ENCODE measurements around the gene TM9SF4.

TM9SF4 gene

DNA sequence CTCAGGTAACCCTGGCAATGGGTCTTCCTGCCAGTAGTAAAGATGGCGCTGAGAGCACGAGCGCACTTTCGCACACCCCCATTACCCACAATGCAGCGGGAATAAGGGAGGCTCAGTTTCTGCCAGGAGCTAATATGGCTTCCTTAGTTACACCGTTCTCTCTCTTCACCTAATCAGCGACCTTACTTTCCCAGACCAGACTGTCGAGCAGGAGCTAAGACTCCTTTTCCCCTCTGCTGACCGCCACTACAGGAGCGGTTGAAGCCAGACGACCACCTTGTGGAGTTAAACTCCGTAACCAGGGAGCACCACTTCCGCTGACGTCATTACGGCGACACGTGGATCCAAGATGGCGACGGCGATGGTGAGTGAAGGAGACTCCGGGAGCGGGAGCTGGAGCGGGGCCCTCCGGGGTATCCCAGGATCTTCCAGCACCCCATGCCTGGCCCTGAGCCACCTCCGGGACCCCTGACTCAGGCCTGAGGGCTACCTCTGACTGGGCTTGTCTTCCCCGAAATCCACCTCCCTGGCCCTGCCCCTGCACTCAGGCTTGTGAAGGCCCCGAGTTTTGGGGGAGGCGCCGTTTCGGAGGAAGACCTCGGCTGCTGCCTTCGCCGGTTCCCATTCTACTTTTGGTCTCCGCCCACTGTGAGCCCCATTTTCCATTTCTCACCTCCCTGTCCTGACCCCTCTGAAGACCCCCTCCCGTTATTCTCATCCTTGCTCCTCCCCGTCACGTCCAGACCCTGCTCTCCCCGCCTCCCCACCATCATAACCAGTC lies at the start of gene TM9SF4:
Gene TM9SF4, plus strand, starts transcription at position 323 of the 781 bp plus-strand sequence. Its CDS starts 27 bp downstream, at position 350.
- DNase-seq: peak; percentile 85

GRCh38 chr20:32062776-32063170 lies 46.7 kb upstream of the TM9SF4 start:
- no peak for DNase-seq

- DNase-seq: no peak
These were observed 45.8 kb upstream of the TM9SF4 start for GRCh38 chr20:32063695-32064094.

- no peak for DNase-seq
These were observed 44.8 kb upstream of the TM9SF4 start for GRCh38 chr20:32064667-32065066.

DNA sequence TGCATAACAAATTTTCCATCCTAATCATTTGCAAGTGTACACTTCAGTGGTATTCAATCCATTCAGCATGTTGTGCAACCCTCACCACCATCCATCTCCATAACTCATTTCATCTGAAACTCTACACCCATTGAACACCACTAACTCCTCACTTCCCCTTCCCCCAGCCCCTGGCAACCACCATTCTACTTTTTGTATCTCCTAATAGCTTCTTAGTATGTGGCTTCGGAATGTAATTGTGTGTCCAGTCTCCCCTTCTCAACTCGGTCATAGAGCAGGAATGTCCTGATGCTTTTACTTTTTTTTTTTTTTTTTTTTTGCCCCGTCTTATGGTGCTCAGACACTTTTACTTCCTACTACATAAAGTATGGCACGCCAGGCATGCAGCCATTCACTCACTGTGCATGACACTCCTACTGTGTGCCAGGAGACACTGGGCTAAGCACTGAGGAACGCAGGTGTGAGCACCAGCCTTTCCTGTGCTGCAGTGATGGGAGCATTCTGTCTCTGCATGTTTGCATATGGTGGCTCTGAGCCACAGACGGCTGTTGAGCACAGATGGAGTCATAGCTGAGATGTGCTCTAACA lies 42.2 kb upstream of the TM9SF4 start:
- peak; percentile 50 for DNase-seq

- DNase-seq: no peak
These were observed 41.3 kb upstream of the TM9SF4 start for GRCh38 chr20:32068174-32068573.

GRCh38 chr20:32069711-32070110 lies 39.8 kb upstream of the TM9SF4 start:
- no peak for DNase-seq

DNA sequence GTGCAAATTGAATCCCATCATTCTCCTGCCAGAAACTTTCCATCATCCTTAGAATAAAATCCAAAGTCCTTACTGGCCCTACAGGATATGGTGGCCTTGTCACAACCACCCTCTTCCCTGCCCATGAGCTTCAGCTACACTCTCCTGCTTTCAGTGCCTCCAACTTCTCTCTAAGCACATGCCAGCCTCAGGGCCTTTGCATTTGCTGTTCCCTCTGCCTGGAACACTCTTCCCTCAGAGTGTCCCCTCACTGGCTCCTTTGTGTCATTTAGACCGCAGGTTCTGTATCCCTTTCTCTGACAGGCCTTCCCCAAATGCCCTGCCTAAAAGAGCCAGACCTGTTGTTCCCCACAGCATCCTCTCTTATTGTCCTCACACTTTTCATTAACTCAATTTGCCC lies 39.2 kb upstream of the TM9SF4 start:
- DNase-seq: no peak

- no peak for DNase-seq
These were observed 38.8 kb upstream of the TM9SF4 start for GRCh38 chr20:32070690-32071213.

DNA sequence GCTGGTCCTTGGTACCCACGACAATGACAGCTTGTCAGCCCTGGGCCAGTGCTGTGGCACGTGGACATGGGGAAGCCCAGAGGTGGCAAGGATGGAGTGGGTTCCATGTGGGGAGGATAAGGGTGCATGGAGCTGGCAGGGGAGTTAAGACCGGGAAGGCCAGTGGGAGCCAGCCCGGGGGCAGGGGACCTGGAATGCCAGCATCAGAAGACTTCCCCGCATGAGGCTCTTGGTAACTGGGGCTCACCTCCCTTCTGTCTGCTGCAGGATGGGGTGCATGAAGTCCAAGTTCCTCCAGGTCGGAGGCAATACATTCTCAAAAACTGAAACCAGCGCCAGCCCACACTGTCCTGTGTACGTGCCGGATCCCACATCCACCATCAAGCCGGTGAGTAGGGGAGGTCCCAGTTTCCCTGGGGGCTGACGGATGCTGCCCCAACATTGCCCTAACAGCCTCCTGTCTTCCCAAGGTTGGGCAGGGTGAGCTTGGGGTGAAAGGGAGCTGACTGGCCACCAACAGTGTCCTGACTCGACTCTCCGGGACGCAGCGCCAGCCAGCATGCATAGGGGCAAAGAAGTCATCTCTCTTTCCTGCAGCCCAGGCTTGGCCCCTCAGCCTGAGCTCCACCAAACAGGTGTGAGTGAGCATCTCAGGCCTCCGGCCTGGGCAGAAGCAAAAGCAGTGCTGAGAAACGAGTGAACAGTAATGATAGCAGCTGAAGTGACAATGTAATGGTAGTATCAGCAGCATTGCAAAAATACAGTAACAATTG lies 37.9 kb upstream of the TM9SF4 start:
- no peak for DNase-seq

- no peak for DNase-seq
These were observed 37.3 kb upstream of the TM9SF4 start for GRCh38 chr20:32072168-32072750.

- DNase-seq: no peak
These were observed 34.0 kb upstream of the TM9SF4 start for GRCh38 chr20:32075534-32075933.

- DNase-seq: no peak
These were observed 32.3 kb upstream of the TM9SF4 start for GRCh38 chr20:32077190-32077589.

DNA sequence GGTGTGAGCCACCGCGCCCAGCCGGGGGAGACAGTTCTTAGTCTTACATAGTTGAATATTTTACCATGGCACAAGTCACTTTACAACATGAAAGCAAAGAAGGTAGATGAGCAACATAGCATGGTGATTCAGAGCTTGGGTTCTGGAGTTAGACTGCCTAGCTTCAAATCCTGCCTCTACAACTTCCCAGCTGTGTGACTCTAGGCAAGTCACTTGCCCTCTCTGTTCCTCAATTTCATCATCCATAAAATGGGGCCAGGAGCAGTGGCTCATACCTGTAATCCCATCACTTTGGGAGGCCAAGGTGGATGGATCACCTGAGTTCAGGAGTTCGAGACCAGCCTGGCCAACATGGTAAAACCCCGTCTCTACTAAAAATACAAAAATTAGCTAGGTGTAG lies 31.2 kb upstream of the TM9SF4 start:
- DNase-seq: no peak

- DNase-seq: no peak
These were observed 30.7 kb upstream of the TM9SF4 start for GRCh38 chr20:32078791-32079190.

- no peak for DNase-seq
These were observed 29.8 kb upstream of the TM9SF4 start for GRCh38 chr20:32079655-32080109.

DNA sequence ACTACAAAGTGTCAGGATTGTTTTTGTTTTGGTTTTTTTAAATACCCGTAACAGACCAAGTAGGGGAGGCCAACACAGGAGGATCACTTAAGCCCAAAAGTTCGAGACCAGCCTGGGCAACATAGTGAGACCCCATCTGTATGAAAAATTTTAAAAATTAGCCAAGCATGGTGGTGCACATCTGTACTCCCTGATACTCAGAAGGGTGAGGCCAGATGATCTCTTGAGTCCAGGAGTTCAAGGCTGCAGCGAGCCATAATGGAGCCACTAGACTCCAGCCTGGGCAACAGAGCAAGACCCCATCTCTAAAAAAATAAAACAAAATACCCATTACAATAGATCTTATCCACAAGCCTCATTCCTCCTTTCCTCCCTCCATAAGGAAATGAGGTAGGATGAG lies 28.7 kb upstream of the TM9SF4 start:
- DNase-seq: no peak

DNA sequence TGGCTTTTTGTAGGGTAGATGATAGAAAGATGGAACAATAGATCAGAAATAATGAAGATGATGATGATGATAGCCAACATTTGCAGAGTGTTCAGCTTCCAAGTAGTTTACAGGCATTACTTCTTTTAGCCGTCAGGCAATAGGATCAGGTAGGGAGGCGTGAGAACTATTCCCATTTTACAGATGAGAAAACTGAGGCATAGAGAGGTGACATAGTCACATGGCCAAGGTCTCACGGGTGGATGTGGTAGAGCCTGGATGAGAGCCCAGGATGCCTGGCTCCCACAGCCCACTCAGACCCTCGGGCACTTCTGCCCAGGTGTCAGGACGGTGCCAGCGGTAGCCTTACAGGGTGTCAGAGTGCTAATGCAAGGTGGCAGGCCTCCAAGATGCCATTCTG lies 26.0 kb upstream of the TM9SF4 start:
- no peak for DNase-seq

GRCh38 chr20:32087070-32087469 lies 22.4 kb upstream of the TM9SF4 start:
- no peak for DNase-seq

DNA sequence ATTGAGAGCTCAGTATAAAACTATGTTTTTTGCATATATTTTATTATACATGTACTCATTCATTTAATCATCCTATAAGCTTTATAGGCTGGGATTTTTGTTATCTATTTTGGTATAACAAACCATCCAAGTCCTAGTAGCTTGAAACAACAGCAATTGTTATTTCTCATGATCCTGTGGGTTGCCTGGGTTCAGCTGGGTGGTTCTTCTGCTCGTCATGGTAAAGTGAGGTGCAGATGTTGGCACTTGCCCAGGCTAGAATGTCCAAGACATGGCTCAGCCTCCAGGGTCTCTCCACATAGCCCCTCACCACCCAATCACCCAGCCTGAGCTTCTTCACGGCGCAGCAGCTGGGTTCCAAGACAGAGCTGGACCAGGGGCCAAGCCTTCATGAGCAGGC lies 20.8 kb upstream of the TM9SF4 start:
- DNase-seq: no peak

DNA sequence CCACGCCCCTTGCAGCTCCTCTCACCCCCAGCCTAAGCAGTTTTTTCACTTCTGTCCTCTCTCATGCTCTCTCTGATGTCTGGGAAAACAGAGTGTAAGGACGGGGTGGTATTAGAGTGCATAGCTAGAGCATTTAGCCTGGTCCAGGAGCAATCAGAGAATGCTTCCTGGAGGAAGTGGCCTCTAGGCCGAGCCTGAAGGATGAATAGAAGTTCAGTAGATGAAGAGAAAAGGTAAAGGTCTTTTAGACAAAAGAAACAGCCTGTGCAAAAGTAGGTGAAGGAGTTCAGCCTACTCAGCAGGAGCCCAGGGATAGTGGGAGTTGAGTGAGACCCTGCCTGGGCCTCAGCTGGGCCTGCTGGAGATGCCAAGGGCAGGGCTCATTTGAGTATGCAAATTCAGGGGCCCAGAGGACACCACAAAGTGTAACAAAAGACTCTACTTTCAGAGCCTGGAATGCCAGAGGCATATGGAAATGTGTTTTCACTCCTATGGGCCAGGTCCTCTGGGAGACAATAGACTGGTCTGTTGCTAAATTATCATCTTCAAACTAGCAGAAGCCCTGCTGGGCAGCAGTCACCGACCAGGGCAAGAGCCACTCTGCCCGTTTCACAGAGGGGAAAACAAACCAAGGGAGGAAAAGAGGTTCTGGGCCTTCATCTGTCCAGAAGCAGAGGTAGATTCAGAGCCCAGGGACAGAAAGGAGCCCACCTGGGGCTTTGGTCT lies 19.7 kb upstream of the TM9SF4 start:
- no peak for DNase-seq

GRCh38 chr20:32091888-32092346 lies 17.6 kb upstream of the TM9SF4 start:
- peak; percentile 45 for DNase-seq

All from NCI-H226 (cell line).